Measurements from ENCODE around the gene TTN. TPM values are rescaled to one million over a fixed set of nuclear protein-coding genes. Genes with fewer than 3 reads are reported as not detected.
A peak's percentile ranks its signal among the peaks of the same experiment; 100 is the strongest.

The TTN gene
- total RNA-seq, 1 donor from 2014 or later = under 0.01 TPM

DNA sequence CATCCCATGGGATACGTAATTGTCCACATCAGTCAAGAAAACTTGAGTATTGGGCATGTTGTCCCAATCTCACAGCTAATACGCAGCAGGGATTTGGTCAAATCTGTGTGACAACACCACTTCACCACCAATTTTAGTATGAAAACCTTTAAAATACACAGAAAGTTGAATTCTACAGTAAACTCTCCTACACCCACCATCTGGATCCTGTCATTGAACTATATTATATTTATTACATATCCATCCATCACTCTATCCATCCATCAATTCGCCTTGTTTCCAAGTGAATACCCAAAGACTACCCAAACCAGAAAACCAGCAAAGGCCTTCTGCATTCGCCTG lies 328.0 kb downstream of the TTN start:
- DNase-seq (ENCODE audit: low read depth) = no peak
- H3K36me3 ChIP-seq (ENCODE audit: control insufficient read depth, insufficient read depth, low read length) = no peaks in the 10 kb centered on the region
- peak overlapping the region; percentile 83 for H3K4me3 ChIP-seq (ENCODE audit: low read depth, low read length)
- no peaks in the 10 kb centered on the region for H3K27me3 ChIP-seq (ENCODE audit: control insufficient read depth, insufficient read depth, low read length)
- TF ChIP-seq, protein P1, sequence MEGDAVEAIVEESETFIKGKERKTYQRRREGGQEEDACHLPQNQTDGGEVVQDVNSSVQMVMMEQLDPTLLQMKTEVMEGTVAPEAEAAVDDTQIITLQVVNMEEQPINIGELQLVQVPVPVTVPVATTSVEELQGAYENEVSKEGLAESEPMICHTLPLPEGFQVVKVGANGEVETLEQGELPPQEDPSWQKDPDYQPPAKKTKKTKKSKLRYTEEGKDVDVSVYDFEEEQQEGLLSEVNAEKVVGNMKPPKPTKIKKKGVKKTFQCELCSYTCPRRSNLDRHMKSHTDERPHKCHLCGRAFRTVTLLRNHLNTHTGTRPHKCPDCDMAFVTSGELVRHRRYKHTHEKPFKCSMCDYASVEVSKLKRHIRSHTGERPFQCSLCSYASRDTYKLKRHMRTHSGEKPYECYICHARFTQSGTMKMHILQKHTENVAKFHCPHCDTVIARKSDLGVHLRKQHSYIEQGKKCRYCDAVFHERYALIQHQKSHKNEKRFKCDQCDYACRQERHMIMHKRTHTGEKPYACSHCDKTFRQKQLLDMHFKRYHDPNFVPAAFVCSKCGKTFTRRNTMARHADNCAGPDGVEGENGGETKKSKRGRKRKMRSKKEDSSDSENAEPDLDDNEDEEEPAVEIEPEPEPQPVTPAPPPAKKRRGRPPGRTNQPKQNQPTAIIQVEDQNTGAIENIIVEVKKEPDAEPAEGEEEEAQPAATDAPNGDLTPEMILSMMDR (IDR thresholded peaks at IDR 0.05; ENCODE audit: insufficient read depth, low read length, poor library complexity, severe bottlenecking) = no peak

DNA sequence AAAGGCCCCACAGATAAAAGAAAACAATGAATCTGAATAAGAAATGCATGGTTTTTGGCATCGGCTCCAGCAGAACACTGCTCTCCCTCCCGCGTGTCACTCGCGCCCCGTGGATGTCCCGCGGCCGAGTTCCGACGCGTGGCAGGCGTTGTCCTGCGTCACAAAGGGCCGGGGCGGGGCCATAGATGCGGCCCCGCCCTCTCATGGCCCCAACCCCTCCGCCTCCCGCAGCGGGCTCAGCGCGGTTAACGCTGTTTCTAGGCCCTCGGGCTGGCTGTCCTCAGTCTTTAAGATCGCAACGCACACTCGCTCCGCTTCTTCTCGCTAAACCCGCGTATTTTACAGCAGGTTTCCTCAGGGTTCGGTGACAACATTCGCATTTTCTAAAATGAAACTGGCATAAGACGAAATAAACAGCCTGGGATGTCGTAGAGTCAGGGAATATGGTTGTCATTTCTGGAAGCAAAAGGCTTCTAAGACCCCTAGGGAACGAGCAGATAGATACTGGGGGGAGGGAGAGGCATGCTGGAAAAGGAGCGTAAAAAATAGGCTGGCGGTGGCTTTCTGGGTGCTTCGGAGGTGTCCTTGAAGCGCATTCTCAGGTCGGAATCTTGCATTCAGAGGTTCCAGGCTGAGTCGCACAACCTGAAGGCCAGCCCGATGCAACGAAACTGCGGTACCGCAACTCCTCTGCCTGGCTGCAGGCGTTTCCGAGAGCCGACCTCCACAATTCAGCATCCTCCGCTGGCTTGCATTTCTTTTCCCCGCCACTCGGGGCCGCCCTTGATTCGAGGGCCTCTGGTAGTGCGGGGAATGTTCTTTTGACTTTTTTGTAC lies 328.6 kb downstream of the TTN start, which contains the start of gene FKBP7:
Gene FKBP7 (minus strand): TSS at position 162 of the 836 bp plus-strand sequence. CDS start 101 bp downstream, at position 61.
- H3K36me3 ChIP-seq (ENCODE audit: control insufficient read depth, insufficient read depth, low read length) = no peaks in the 10 kb centered on the region
- H3K27me3 ChIP-seq (ENCODE audit: control insufficient read depth, insufficient read depth, low read length) = no peaks in the 10 kb centered on the region
- TF ChIP-seq, protein P1 (IDR thresholded peaks at IDR 0.05; ENCODE audit: insufficient read depth, low read length, poor library complexity, severe bottlenecking) = peak; percentile 77
- H3K4me3 ChIP-seq (ENCODE audit: low read depth, low read length) = peak within 1 kb of the TSS; percentile 83
- peak; percentile 35 for DNase-seq (ENCODE audit: low read depth)

DNA sequence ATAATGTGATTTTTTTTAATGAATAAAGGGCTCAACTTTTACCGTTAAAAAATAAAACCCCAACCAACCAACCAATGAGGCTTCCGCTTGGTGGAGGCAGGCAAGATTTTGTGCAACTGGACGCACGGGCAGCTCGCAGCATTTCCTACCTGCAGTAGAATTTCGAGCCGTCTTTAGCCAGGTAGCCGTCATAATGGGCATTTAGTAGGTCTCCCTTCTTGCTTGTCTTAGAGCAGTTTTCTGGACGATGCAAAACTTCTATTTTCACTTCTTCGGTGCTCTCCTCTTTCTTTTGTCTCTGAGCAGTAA lies 329.1 kb downstream of the TTN start:
- peak overlapping the region; percentile 83 for H3K4me3 ChIP-seq (ENCODE audit: low read depth, low read length)
- DNase-seq (ENCODE audit: low read depth) = no peak
- TF ChIP-seq, protein P1 (IDR thresholded peaks at IDR 0.05; ENCODE audit: insufficient read depth, low read length, poor library complexity, severe bottlenecking) = no peak
- H3K36me3 ChIP-seq (ENCODE audit: control insufficient read depth, insufficient read depth, low read length) = no peaks in the 10 kb centered on the region
- H3K27me3 ChIP-seq (ENCODE audit: control insufficient read depth, insufficient read depth, low read length) = no peaks in the 10 kb centered on the region

GRCh38 chr2:178477443-178478129 lies 329.6 kb downstream of the TTN start:
- no peak for DNase-seq (ENCODE audit: low read depth)
- TF ChIP-seq, protein P1 (IDR thresholded peaks at IDR 0.05; ENCODE audit: insufficient read depth, low read length, poor library complexity, severe bottlenecking) = no peak
- peak overlapping the region; percentile 83 for H3K4me3 ChIP-seq (ENCODE audit: low read depth, low read length)
- no peaks in the 10 kb centered on the region for H3K36me3 ChIP-seq (ENCODE audit: control insufficient read depth, insufficient read depth, low read length)
- H3K27me3 ChIP-seq (ENCODE audit: control insufficient read depth, insufficient read depth, low read length) = no peaks in the 10 kb centered on the region

DNA sequence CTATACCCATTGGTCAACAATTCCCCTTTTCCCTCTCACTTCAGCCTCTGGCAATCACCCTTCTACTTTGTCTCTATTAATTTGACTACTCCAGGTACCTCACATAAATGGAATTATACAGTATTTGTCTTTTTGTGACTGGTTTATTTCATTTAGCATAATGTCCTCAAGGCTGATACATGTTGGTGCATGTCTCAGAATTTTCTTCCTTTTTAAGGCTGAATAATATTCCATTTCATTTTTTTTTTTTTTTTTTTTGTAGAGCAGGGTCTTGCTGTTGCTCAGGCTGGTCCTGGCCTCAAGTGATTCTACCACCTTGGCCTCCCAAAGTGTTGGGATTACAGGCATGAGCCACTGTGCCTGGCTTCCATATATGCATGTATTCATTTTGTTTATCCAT lies 330.7 kb downstream of the TTN start:
- Histone ChIP-seq H3K27me3 (ENCODE audit: control insufficient read depth, insufficient read depth, low read length) (no peaks in the 10 kb centered on the region), H3K36me3 (ENCODE audit: control insufficient read depth, insufficient read depth, low read length) (no peaks in the 10 kb centered on the region), H3K4me3 (ENCODE audit: low read depth, low read length) (no peak overlapping the region)
- no peak for DNase-seq (ENCODE audit: low read depth)
- TF ChIP-seq, protein P1 (IDR thresholded peaks at IDR 0.05; ENCODE audit: insufficient read depth, low read length, poor library complexity, severe bottlenecking) = no peak

Other genes with a start within 250 kb of the TTN start
- not detected in 2 replicates for gene CCDC141, start 242.7 kb upstream of the TTN start, total RNA-seq

All from kidney epithelial cell (primary cell).